Activated B cell treated with CpG ODN at 0.5 μM for 24 hours (primary cell): ENCODE data around the gene TAGLN2. TPM values are rescaled to one million over a fixed set of nuclear protein-coding genes. Genes with fewer than 3 reads are reported as not detected.

ENCODE experiments used
- ATAC-seq: fragments of 200-7000 bp; cut with Tn5 transposase; one replicate; pipeline ENCODE4 v1.10.0; 2021; ENCODE audit warnings: low read depth, mild to moderate bottlenecking, moderate library complexity
- CTCF ChIA-PET: fragments of 350-600 bp; sonication (Branson Sonifier 250); formaldehyde crosslinking; loops from one replicate; lab custom pipeline; 2021; ENCODE audit warnings: antibody characterized with exemption; lab: Charles Lee
- POLR2A ChIA-PET: fragments of 350-600 bp; sonication (Branson Sonifier 250); formaldehyde crosslinking; loops from one replicate; lab custom pipeline; 2021; ENCODE audit warnings: antibody characterized with exemption; lab: Charles Lee
- DNase-seq: peaks from one replicate; pipeline ENCODE4 v3.0.0; 2022
- H3K27ac Mint-ChIP-seq: one replicate; pipeline ENCODE4 v1.8.0; 2020; ENCODE audit warnings: mixed read lengths
- H3K27me3 Mint-ChIP-seq: one replicate; pipeline ENCODE4 v1.8.0; 2021; ENCODE audit warnings: mixed read lengths
- H3K36me3 Mint-ChIP-seq: one replicate; pipeline ENCODE4 v1.8.0; 2021; ENCODE audit warnings: low read depth, mixed read lengths
- H3K4me1 Mint-ChIP-seq: one replicate; pipeline ENCODE4 v1.8.0; 2021; ENCODE audit warnings: mixed read lengths
- H3K4me3 Mint-ChIP-seq: one replicate; pipeline ENCODE4 v1.8.0; 2020; ENCODE audit warnings: mild to moderate bottlenecking, mixed read lengths
- H3K9me3 Mint-ChIP-seq: one replicate; pipeline ENCODE4 v1.8.0; 2020; ENCODE audit warnings: mixed read lengths
- intact Hi-C: fragments of 100-400 bp; cut with micrococcal nuclease; formaldehyde crosslinking; loops from one replicate; pipeline ENCODE4 v1.15.1; 2024
- total RNA-seq: library from RNA; stranded (reverse); gene quantifications from 2 replicates; pipeline ENCODE4 v1.2.3, GENCODE V29; 2022
- TF ChIP-seq, protein P1 (sequence below): fragments of 200-600 bp; IDR thresholded peaks from one replicate; pipeline ENCODE4 v1.8.0; 2022; ENCODE audit warnings: antibody characterized with exemption, mild to moderate bottlenecking

The TAGLN2 gene
- total RNA-seq, 1 donor from 2014 or later: 327 TPM

DNA sequence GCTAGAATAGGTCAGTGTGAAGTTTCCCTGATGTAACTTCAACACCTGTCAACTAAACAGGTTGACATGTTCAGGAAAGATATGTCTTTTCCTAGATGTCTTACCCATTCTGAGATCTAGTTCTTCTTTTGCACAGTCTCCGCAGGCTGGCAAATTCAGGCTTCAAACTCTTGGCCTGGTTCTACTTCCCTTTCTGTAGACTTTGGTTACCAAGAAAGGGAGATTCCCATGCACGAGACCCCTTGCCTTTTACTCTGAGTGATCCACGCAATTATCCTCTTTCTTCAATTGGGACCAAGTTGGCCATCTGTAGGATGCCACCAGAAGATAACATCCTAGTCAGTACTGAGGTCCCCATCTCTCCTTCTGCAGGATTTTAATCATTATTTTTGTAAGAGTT, 27.3 kb downstream of the TAGLN2 start:
- H3K4me1 Mint-ChIP-seq: peaks cover 10% of the 10 kb centered on the region
- POLR2A ChIA-PET: no interaction called here
- no peak for ATAC-seq

DNA sequence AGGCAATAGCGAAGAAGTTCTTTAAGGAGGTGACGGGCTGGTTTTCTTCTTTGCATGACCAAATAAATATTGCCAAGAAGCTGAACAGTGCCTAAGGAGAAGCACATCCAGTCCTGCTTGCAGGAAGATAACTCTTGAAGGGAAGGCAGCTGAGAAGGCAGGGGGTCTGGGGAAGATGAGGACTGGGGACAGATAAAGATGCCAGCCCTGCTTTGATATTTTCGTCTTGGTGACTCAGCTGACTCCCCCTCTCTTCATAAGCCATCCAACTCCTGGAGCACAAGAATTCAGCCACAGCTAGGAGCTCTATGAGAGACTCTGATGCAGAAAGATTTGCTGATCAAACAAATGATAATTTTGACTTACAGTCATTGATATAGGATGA, 28.8 kb downstream of the TAGLN2 start:
- POLR2A ChIA-PET: no interaction called here

More for the DNA sequence above, 27.3 kb downstream of the TAGLN2 start:
- TF ChIP-seq, protein P1, sequence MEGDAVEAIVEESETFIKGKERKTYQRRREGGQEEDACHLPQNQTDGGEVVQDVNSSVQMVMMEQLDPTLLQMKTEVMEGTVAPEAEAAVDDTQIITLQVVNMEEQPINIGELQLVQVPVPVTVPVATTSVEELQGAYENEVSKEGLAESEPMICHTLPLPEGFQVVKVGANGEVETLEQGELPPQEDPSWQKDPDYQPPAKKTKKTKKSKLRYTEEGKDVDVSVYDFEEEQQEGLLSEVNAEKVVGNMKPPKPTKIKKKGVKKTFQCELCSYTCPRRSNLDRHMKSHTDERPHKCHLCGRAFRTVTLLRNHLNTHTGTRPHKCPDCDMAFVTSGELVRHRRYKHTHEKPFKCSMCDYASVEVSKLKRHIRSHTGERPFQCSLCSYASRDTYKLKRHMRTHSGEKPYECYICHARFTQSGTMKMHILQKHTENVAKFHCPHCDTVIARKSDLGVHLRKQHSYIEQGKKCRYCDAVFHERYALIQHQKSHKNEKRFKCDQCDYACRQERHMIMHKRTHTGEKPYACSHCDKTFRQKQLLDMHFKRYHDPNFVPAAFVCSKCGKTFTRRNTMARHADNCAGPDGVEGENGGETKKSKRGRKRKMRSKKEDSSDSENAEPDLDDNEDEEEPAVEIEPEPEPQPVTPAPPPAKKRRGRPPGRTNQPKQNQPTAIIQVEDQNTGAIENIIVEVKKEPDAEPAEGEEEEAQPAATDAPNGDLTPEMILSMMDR: no peak
- Mint-ChIP-seq H3K9me3 (no peaks in the 10 kb centered on the region), H3K27me3 (no peaks in the 10 kb centered on the region), H3K27ac (no peak overlapping the region), H3K36me3 (no peaks in the 10 kb centered on the region), H3K4me3 (no peak overlapping the region)
- intact Hi-C loops: no loop called here
- CTCF ChIA-PET: no interaction called here
- DNase-seq: no peak

DNA sequence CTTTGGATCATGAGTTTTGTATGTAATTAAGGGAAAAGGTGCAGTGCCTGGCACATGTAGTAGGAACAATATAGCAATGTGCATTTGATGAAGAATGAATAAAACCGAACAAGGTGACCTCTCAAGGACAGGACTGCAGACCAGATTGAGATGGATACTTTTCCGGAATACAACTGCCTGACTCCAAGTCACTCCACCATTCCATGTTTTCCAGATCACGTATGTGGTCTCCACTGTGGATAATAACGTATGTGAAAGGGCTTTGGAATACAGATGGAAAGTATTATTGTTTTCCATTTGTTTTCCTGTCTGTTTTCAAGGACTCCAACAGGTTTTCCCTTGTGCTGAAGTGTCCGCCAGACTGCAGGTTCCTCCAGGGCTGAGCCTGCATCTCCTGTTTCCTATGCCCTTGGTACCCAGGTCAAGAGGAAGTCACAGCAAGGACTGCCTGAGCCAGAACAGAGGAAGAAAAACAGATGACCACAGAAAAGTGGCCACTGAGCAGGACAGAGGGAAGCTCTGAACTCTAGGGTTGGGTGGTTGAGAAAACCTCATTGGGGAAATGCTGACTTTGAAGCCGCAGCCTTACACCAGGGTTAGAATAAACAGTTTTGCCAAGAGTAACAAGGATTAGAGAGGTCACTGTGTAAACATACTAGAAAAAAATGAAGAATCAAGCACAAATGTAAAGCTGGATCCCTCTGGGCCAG, 29.3 kb downstream of the TAGLN2 start:
- ATAC-seq: no peak
- POLR2A ChIA-PET: no interaction called here

More for the DNA sequence above, 28.8 kb downstream of the TAGLN2 start:
- Mint-ChIP-seq H3K4me1 (peaks cover 12% of the 10 kb centered on the region), H3K4me3 (no peak overlapping the region), H3K9me3 (no peaks in the 10 kb centered on the region), H3K27ac (no peak overlapping the region), H3K27me3 (no peaks in the 10 kb centered on the region), H3K36me3 (no peaks in the 10 kb centered on the region)
- CTCF ChIA-PET: interaction anchor here (1.2 to 9.1 kb wide), 2 partner anchors 96 to 111 kb away, joined by 3 to 176 read pairs; partner anchors contain the start of gene FCRL6
- TF ChIP-seq, protein P1: no peak
- DNase-seq (no peak), ATAC-seq (no peak)
- intact Hi-C loops: no loop called here

DNA sequence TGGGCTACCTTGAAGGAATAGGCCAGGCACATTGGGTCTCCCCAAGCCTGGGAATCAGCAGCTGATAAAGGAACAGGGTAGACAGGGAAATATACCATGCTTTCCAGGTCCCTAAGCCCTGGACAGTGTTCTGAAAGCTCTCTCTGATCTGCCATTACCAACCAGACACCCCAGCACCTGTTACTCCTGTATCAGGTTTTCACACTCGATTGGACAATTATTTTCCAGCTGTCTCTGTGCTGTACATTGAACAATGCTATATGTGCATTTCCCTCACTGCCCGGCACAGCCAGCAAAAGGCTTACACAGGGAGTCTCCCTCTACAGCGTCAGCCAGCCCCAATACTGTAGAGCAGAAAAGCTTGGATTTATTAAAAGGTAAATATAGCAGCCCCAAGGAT, 30.0 kb downstream of the TAGLN2 start:
- no peaks in the 10 kb centered on the region for H3K36me3 Mint-ChIP-seq
- TF ChIP-seq, protein P1: no peak
- ChIA-PET CTCF (interaction anchor here (3.9 to 9.1 kb wide), 2 partner anchors 94 to 112 kb away, joined by 35 to 176 read pairs; partner anchors contain the start of gene FCRL6), POLR2A (no interaction called here)
- no peaks in the 10 kb centered on the region for H3K9me3 Mint-ChIP-seq
- H3K4me1 Mint-ChIP-seq: peaks cover 19% of the 10 kb centered on the region
- no peaks in the 10 kb centered on the region for H3K27me3 Mint-ChIP-seq
- H3K4me3 Mint-ChIP-seq: no peak overlapping the region
- no peak overlapping the region for H3K27ac Mint-ChIP-seq
- intact Hi-C loops: no loop called here
- DNase-seq: no peak
- no peak for ATAC-seq

More for the DNA sequence above, 29.3 kb downstream of the TAGLN2 start:
- H3K4me1 Mint-ChIP-seq: peaks cover 16% of the 10 kb centered on the region
- H3K36me3 Mint-ChIP-seq: no peaks in the 10 kb centered on the region
- H3K4me3 Mint-ChIP-seq: no peak overlapping the region
- H3K9me3 Mint-ChIP-seq: no peaks in the 10 kb centered on the region
- TF ChIP-seq, protein P1: no peak
- H3K27me3 Mint-ChIP-seq: no peaks in the 10 kb centered on the region
- CTCF ChIA-PET: interaction anchor here (1.2 to 9.1 kb wide), 2 partner anchors 95 to 112 kb away, joined by 3 to 176 read pairs; partner anchors contain the start of gene FCRL6
- H3K27ac Mint-ChIP-seq: no peak overlapping the region
- intact Hi-C loops: no loop called here
- DNase-seq: no peak

DNA sequence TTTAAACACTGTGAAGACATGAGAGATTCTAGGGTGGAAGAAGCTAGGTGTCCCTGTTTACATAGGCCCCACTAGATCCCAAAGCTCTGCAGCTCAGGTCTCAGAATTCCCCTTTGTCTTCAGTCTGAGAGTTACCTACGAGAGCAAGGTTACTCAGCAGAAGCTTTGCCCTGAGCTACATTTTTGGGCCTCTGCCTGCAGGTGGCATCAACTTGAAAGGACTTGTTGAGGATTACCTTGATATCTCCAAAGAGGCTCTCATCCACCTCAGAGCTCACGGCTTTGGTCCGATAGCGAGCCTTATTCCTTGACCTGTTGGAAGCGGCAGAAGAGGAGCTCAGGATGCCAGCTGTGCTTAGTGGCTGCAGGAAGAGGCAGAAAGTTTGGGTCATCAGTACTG, 32.4 kb downstream of the TAGLN2 start:
- no peaks in the 10 kb centered on the region for H3K36me3 Mint-ChIP-seq
- ChIA-PET POLR2A (interaction anchor here (1.6 kb wide), 1 partner anchor 31 kb away, joined by 12 read pairs; no protein-coding TSS in a partner anchor), CTCF (interaction anchor here (0.7 to 9.1 kb wide), 14 partner anchors 12 to 682 kb away, joined by 3 to 176 read pairs (median 4); partner anchors contain the start of genes DUSP23, FCRL6 and TAGLN2)
- no peak for DNase-seq
- H3K9me3 Mint-ChIP-seq: no peaks in the 10 kb centered on the region
- H3K27me3 Mint-ChIP-seq: no peaks in the 10 kb centered on the region
- H3K27ac Mint-ChIP-seq: no peak overlapping the region
- H3K4me3 Mint-ChIP-seq: no peak overlapping the region
- intact Hi-C loops: loop anchor here (5.0 kb wide), 1 partner anchor 41 kb away; no protein-coding TSS in a partner anchor
- ATAC-seq: no peak
- H3K4me1 Mint-ChIP-seq: peaks cover 25% of the 10 kb centered on the region
- TF ChIP-seq, protein P1: no peak
